ENCODE results near the gene XCL1.

DNA sequence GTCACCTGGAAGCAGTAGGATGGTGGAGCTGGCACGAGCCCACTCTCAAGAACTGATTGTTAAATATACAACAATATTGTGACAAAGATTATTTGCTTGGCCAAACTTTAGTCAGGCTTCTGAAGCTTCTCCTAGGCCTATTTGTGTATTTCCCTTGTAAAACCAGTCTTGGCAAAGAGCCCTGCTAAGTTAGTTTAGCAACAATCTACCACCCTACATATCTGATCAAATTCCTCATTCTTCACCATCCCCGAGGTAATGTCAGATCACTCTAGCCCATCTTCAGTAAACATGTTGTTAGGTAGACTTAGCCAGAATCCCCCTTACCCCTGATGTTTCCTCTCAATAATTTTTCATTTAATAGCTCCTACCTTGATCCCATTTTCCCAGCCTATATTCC lies 39.6 kb downstream of the XCL1 start:
- TF ChIP-seq, protein P1, sequence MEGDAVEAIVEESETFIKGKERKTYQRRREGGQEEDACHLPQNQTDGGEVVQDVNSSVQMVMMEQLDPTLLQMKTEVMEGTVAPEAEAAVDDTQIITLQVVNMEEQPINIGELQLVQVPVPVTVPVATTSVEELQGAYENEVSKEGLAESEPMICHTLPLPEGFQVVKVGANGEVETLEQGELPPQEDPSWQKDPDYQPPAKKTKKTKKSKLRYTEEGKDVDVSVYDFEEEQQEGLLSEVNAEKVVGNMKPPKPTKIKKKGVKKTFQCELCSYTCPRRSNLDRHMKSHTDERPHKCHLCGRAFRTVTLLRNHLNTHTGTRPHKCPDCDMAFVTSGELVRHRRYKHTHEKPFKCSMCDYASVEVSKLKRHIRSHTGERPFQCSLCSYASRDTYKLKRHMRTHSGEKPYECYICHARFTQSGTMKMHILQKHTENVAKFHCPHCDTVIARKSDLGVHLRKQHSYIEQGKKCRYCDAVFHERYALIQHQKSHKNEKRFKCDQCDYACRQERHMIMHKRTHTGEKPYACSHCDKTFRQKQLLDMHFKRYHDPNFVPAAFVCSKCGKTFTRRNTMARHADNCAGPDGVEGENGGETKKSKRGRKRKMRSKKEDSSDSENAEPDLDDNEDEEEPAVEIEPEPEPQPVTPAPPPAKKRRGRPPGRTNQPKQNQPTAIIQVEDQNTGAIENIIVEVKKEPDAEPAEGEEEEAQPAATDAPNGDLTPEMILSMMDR (IDR thresholded peaks at IDR 0.05): no peak
- TF ChIP-seq POLR2A (IDR thresholded peaks at IDR 0.05): no peak
